ENCODE measurements around the gene SHISA9. TPM values are rescaled to one million over a fixed set of nuclear protein-coding genes. Genes with fewer than 3 reads are reported as not detected.

SHISA9 gene
- polyA plus RNA-seq, 3 donors: 0.01 TPM; not detected in 2

- Mint-ChIP-seq H3K27me3 (ENCODE audit: low read depth in 3 of 3) (peaks cover 0 to 2% (median 0%) of the 10 kb centered on the region in 3 donors), H3K9me3 (peaks cover 0 to 7% (median 0%) of the 10 kb centered on the region in 7 donors), H3K36me3 (no peaks in the 10 kb centered on the region), H3K27ac (no peak overlapping the region), H3K4me1 (no peaks in the 10 kb centered on the region), H3K4me3 (no peak overlapping the region)
- no peaks in the 10 kb centered on the region for H3K79me2 ChIP-seq (ENCODE audit: insufficient read depth, low read length)
- H3K4me3 ChIP-seq (replicated peaks in 1 of 3; ENCODE audit: low read depth in 2 of 3, low read length in 3 of 3): no peak overlapping the region
- no peak overlapping the region for H3K4me2 ChIP-seq (replicated peaks; ENCODE audit: extremely low read depth, low read length, poor library complexity, severe bottlenecking)
- H3K9ac ChIP-seq (ENCODE audit: insufficient read depth, low read length, poor library complexity, severe bottlenecking): no peak overlapping the region
- no peaks in the 10 kb centered on the region for H3K36me3 ChIP-seq (replicated peaks in 1 of 2; ENCODE audit: control insufficient read depth in 1 of 2, insufficient read depth in 2 of 2, low read length in 2 of 2)
- DNase-seq: no peak
- H4K20me1 ChIP-seq (ENCODE audit: insufficient read depth, low read length): no peaks in the 10 kb centered on the region
- TF ChIP-seq, protein P1, sequence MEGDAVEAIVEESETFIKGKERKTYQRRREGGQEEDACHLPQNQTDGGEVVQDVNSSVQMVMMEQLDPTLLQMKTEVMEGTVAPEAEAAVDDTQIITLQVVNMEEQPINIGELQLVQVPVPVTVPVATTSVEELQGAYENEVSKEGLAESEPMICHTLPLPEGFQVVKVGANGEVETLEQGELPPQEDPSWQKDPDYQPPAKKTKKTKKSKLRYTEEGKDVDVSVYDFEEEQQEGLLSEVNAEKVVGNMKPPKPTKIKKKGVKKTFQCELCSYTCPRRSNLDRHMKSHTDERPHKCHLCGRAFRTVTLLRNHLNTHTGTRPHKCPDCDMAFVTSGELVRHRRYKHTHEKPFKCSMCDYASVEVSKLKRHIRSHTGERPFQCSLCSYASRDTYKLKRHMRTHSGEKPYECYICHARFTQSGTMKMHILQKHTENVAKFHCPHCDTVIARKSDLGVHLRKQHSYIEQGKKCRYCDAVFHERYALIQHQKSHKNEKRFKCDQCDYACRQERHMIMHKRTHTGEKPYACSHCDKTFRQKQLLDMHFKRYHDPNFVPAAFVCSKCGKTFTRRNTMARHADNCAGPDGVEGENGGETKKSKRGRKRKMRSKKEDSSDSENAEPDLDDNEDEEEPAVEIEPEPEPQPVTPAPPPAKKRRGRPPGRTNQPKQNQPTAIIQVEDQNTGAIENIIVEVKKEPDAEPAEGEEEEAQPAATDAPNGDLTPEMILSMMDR (IDR thresholded peaks at IDR 0.05): no peak
- no peaks in the 10 kb centered on the region for H3K9me3 ChIP-seq (replicated peaks in 1 of 2; ENCODE audit: control insufficient read depth in 1 of 2, insufficient read depth in 1 of 2, low read length in 2 of 2)
- intact Hi-C loops (cut with micrococcal nuclease): no loop called here
- H2AFZ ChIP-seq (ENCODE audit: insufficient read depth, low read depth, low read length, poor library complexity, severe bottlenecking): no peak overlapping the region
- no peaks in the 10 kb centered on the region for H3K27me3 ChIP-seq (ENCODE audit: control insufficient read depth in 2 of 2, insufficient read depth in 2 of 2, low read length in 2 of 2)
- no peak overlapping the region for H3K27ac ChIP-seq (ENCODE audit: low read depth in 1 of 2, low read length in 2 of 2)
- no peaks in the 10 kb centered on the region for H3K4me1 ChIP-seq (ENCODE audit: control insufficient read depth in 1 of 2, insufficient read depth in 2 of 2, low read length in 2 of 2)
- WGBS (ENCODE audit: insufficient coverage): 7% methylated on average over 2 of the region's 2 CpGs
Measured at GRCh38 chr16:12971241-12971640, 69.8 kb downstream of the SHISA9 start.

DNA sequence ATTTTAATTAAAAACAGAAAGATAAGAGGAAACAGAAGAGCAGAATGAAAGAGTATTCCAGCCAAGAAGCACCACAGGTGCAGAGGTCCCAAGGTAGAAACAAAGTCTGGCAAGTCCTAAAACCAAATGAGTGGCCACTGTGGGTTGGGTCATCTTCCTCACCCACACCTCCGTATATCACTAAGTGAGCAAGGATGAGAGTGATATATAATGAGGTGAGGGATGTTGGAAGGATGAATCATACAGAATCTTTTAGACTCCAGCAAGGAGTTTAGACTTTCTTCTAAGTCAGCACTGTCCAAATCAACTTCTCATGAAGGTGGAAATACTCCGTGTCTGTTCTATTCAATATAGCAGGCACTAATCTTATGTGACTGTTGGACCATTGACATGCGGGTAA, 70.8 kb downstream of the SHISA9 start:
- Histone ChIP-seq H3K36me3 (replicated peaks in 1 of 2; ENCODE audit: control insufficient read depth in 1 of 2, insufficient read depth in 2 of 2, low read length in 2 of 2) (no peaks in the 10 kb centered on the region), H3K9me3 (replicated peaks in 1 of 2; ENCODE audit: control insufficient read depth in 1 of 2, insufficient read depth in 1 of 2, low read length in 2 of 2) (no peaks in the 10 kb centered on the region), H3K9ac (ENCODE audit: insufficient read depth, low read length, poor library complexity, severe bottlenecking) (no peak overlapping the region), H2AFZ (ENCODE audit: insufficient read depth, low read depth, low read length, poor library complexity, severe bottlenecking) (no peak overlapping the region), H3K4me2 (replicated peaks; ENCODE audit: extremely low read depth, low read length, poor library complexity, severe bottlenecking) (no peak overlapping the region), H3K4me3 (replicated peaks in 1 of 3; ENCODE audit: low read depth in 2 of 3, low read length in 3 of 3) (no peak overlapping the region), H4K20me1 (ENCODE audit: insufficient read depth, low read length) (no peaks in the 10 kb centered on the region), H3K27ac (ENCODE audit: low read depth in 1 of 2, low read length in 2 of 2) (no peak overlapping the region), H3K4me1 (ENCODE audit: control insufficient read depth in 1 of 2, insufficient read depth in 2 of 2, low read length in 2 of 2) (no peaks in the 10 kb centered on the region), H3K79me2 (ENCODE audit: insufficient read depth, low read length) (no peaks in the 10 kb centered on the region), H3K27me3 (ENCODE audit: control insufficient read depth in 2 of 2, insufficient read depth in 2 of 2, low read length in 2 of 2) (no peaks in the 10 kb centered on the region)
- Mint-ChIP-seq H3K9me3 (peaks cover 0 to 6% (median 2%) of the 10 kb centered on the region in 7 donors), H3K36me3 (no peaks in the 10 kb centered on the region), H3K4me3 (no peak overlapping the region), H3K27ac (no peak overlapping the region), H3K4me1 (no peaks in the 10 kb centered on the region), H3K27me3 (ENCODE audit: low read depth in 3 of 3) (peaks cover 0 to 2% (median 2%) of the 10 kb centered on the region in 3 donors)
- intact Hi-C loops (cut with micrococcal nuclease): no loop called here
- WGBS (ENCODE audit: insufficient coverage): no CpG with 5 or more reads among the region's 3 CpGs
- TF ChIP-seq, protein P1 (IDR thresholded peaks at IDR 0.05): no peak
- DNase-seq: no peak

Data from CD14-positive monocyte (primary cell).